Activated T-helper 2 cell treated with anti-CD3 and anti-CD28 coated beads, Interferon-gamma antibody, Interleukin-2, Interleukin-4, amounts not matched to agents 10 μg/mL and 5 μg/mL and 100 μg/mL, durations not matched to agents 14 hours and 24 hours and 36 hours (primary cell): Measurements from ENCODE around the gene ZDHHC24. TPM values are rescaled to one million over a fixed set of nuclear protein-coding genes. Genes with fewer than 3 reads are reported as not detected.
A peak's percentile ranks its signal among the peaks of the same experiment; 100 is the strongest.

Experiments used
- DNase-seq: peaks from one replicate; pipeline ENCODE4 v3.0.0; 2021; ENCODE audit warnings: low spot score
- H3K27ac Mint-ChIP-seq: one replicate; pipeline ENCODE4 v1.8.0; 2021; ENCODE audit warnings: mixed read lengths
- H3K27me3 Mint-ChIP-seq: one replicate; pipeline ENCODE4 v1.8.0; 2021; ENCODE audit warnings: low read depth, mixed read lengths
- H3K36me3 Mint-ChIP-seq: one replicate; pipeline ENCODE4 v1.8.0; 2021; ENCODE audit warnings: low read depth, mixed read lengths
- H3K4me1 Mint-ChIP-seq: one replicate; pipeline ENCODE4 v1.8.0; 2021; ENCODE audit warnings: low read depth, mixed read lengths
- H3K4me3 Mint-ChIP-seq: one replicate; pipeline ENCODE4 v1.8.0; 2021; ENCODE audit warnings: low read depth, mild to moderate bottlenecking, moderate library complexity, mixed read lengths
- H3K9me3 Mint-ChIP-seq: one replicate; pipeline ENCODE4 v1.8.0; 2021; ENCODE audit warnings: mixed read lengths
- intact Hi-C: fragments of 100-400 bp; cut with micrococcal nuclease; formaldehyde crosslinking; loops from one replicate; pipeline ENCODE4 v1.15.1; 2023
- total RNA-seq: library from RNA; stranded (reverse); gene quantifications from 2 replicates; pipeline ENCODE4 v1.2.3, GENCODE V29; 2022

The ZDHHC24 gene
- total RNA-seq, 1 donor from 2014 or later = 14.0 TPM

GRCh38 chr11:66581261-66581660, 35.4 kb upstream of the ZDHHC24 start:
- Mint-ChIP-seq H3K4me1 (peaks cover 13% of the 10 kb centered on the region), H3K4me3 (no peak overlapping the region), H3K9me3 (peaks cover 6% of the 10 kb centered on the region), H3K27me3 (peaks cover 8% of the 10 kb centered on the region), H3K27ac (no peak overlapping the region), H3K36me3 (no peaks in the 10 kb centered on the region)
- intact Hi-C loops = no loop called here
- no peak for DNase-seq

- DNase-seq = no peak
- Mint-ChIP-seq H3K27me3 (peaks cover 8% of the 10 kb centered on the region), H3K27ac (peak overlapping the region; percentile 34), H3K9me3 (peaks cover 6% of the 10 kb centered on the region), H3K4me3 (no peak overlapping the region), H3K4me1 (peaks cover 13% of the 10 kb centered on the region), H3K36me3 (no peaks in the 10 kb centered on the region)
- intact Hi-C loops = no loop called here
Measured at GRCh38 chr11:66580803-66581202, 35.0 kb upstream of the ZDHHC24 start.

GRCh38 chr11:66579017-66579606, 33.3 kb upstream of the ZDHHC24 start:
- intact Hi-C loops = loop anchor here (1.0 to 5.0 kb wide), 2 partner anchors 38 to 99 kb away; partner anchors contain the start of gene RBM14
- Mint-ChIP-seq H3K4me1 (peaks cover 13% of the 10 kb centered on the region), H3K27ac (no peak overlapping the region), H3K4me3 (no peak overlapping the region), H3K36me3 (no peaks in the 10 kb centered on the region), H3K9me3 (peaks cover 6% of the 10 kb centered on the region), H3K27me3 (peaks cover 9% of the 10 kb centered on the region)
- peak; percentile 58 for DNase-seq

GRCh38 chr11:66570850-66571180, 25.0 kb upstream of the ZDHHC24 start:
- H3K4me3 Mint-ChIP-seq = no peak overlapping the region
- H3K27ac Mint-ChIP-seq = no peak overlapping the region
- no peak for DNase-seq
- intact Hi-C loops = no loop called here
- H3K27me3 Mint-ChIP-seq = peaks cover 30% of the 10 kb centered on the region
- no peaks in the 10 kb centered on the region for H3K36me3 Mint-ChIP-seq
- no peaks in the 10 kb centered on the region for H3K9me3 Mint-ChIP-seq
- peaks cover 2% of the 10 kb centered on the region for H3K4me1 Mint-ChIP-seq

- Mint-ChIP-seq H3K27ac (no peak overlapping the region), H3K36me3 (no peaks in the 10 kb centered on the region), H3K9me3 (no peaks in the 10 kb centered on the region), H3K27me3 (peaks cover 30% of the 10 kb centered on the region), H3K4me3 (peak overlapping the region; percentile 7), H3K4me1 (peaks cover 2% of the 10 kb centered on the region)
- DNase-seq = no peak
- intact Hi-C loops = no loop called here
Measured at GRCh38 chr11:66570079-66570849, 24.4 kb upstream of the ZDHHC24 start.

- no peak overlapping the region for H3K4me3 Mint-ChIP-seq
- no peak overlapping the region for H3K27ac Mint-ChIP-seq
- peaks cover 2% of the 10 kb centered on the region for H3K4me1 Mint-ChIP-seq
- no peak for DNase-seq
- H3K9me3 Mint-ChIP-seq = no peaks in the 10 kb centered on the region
- intact Hi-C loops = loop anchor here (10.0 kb wide), 1 partner anchor 266 kb away; no protein-coding TSS in a partner anchor
- H3K36me3 Mint-ChIP-seq = no peaks in the 10 kb centered on the region
- peaks cover 29% of the 10 kb centered on the region for H3K27me3 Mint-ChIP-seq
Measured at GRCh38 chr11:66569076-66569475, 23.2 kb upstream of the ZDHHC24 start.

- Mint-ChIP-seq H3K4me1 (peaks cover 2% of the 10 kb centered on the region), H3K9me3 (no peaks in the 10 kb centered on the region), H3K4me3 (peak within 1 kb of the TSS; percentile 61), H3K27ac (no peak within 1 kb of the TSS), H3K27me3 (peaks cover 23% of the 10 kb centered on the region), H3K36me3 (no peaks in the 10 kb centered on the region)
- intact Hi-C loops = loop anchor here (10.0 kb wide), 1 partner anchor 266 kb away; no protein-coding TSS in a partner anchor
- DNase-seq = peak; percentile 58
Measured at GRCh38 chr11:66568124-66568916, 22.5 kb upstream of the ZDHHC24 start, which contains the start of gene CTSF. TSS of gene CTSF (minus strand) at chr11:66568606. CDS start at chr11:66568486, 120 bp downstream.

GRCh38 chr11:66567787-66568123, 21.9 kb upstream of the ZDHHC24 start:
- Mint-ChIP-seq H3K27ac (no peak overlapping the region), H3K36me3 (no peaks in the 10 kb centered on the region), H3K9me3 (no peaks in the 10 kb centered on the region), H3K4me3 (peak overlapping the region; percentile 61), H3K4me1 (peaks cover 2% of the 10 kb centered on the region), H3K27me3 (peaks cover 23% of the 10 kb centered on the region)
- DNase-seq = no peak
- intact Hi-C loops = loop anchor here (10.0 kb wide), 1 partner anchor 267 kb away; no protein-coding TSS in a partner anchor

- intact Hi-C loops = loop anchor here (10.0 kb wide), 1 partner anchor 269 kb away; no protein-coding TSS in a partner anchor
- Mint-ChIP-seq H3K4me3 (no peak overlapping the region), H3K9me3 (no peaks in the 10 kb centered on the region), H3K27ac (no peak overlapping the region), H3K27me3 (peaks cover 23% of the 10 kb centered on the region), H3K4me1 (peaks cover 2% of the 10 kb centered on the region), H3K36me3 (no peaks in the 10 kb centered on the region)
- DNase-seq = no peak
Measured at GRCh38 chr11:66566221-66566620, 20.4 kb upstream of the ZDHHC24 start.

GRCh38 chr11:66564984-66565383, 19.1 kb upstream of the ZDHHC24 start:
- Mint-ChIP-seq H3K9me3 (no peaks in the 10 kb centered on the region), H3K27me3 (peaks cover 16% of the 10 kb centered on the region), H3K4me1 (peaks cover 2% of the 10 kb centered on the region), H3K4me3 (no peak overlapping the region), H3K36me3 (no peaks in the 10 kb centered on the region), H3K27ac (no peak overlapping the region)
- DNase-seq = no peak
- intact Hi-C loops = loop anchor here (10.0 kb wide), 1 partner anchor 270 kb away; no protein-coding TSS in a partner anchor

- no peak for DNase-seq
- Mint-ChIP-seq H3K4me1 (peaks cover 2% of the 10 kb centered on the region), H3K27me3 (peaks cover 15% of the 10 kb centered on the region), H3K36me3 (no peaks in the 10 kb centered on the region), H3K27ac (no peak overlapping the region), H3K9me3 (no peaks in the 10 kb centered on the region), H3K4me3 (no peak overlapping the region)
- intact Hi-C loops = loop anchor here (10.0 kb wide), 1 partner anchor 270 kb away; no protein-coding TSS in a partner anchor
Measured at GRCh38 chr11:66564538-66564937, 18.7 kb upstream of the ZDHHC24 start.

GRCh38 chr11:66563832-66564231, 18.0 kb upstream of the ZDHHC24 start:
- intact Hi-C loops = loop anchor here (10.0 kb wide), 1 partner anchor 271 kb away; no protein-coding TSS in a partner anchor
- no peak overlapping the region for H3K27ac Mint-ChIP-seq
- H3K4me3 Mint-ChIP-seq = no peak overlapping the region
- no peaks in the 10 kb centered on the region for H3K36me3 Mint-ChIP-seq
- peaks cover 16% of the 10 kb centered on the region for H3K27me3 Mint-ChIP-seq
- no peaks in the 10 kb centered on the region for H3K9me3 Mint-ChIP-seq
- DNase-seq = no peak
- peaks cover 2% of the 10 kb centered on the region for H3K4me1 Mint-ChIP-seq
